Ramos (cell line): Measurements from ENCODE around the gene FABP7.

ENCODE experiments used
- in situ Hi-C: fragments of 300-500 bp; cut with MboI; formaldehyde crosslinking; loops from one replicate; pipeline ENCODE4 v1.14.3; 2022; ENCODE audit warnings: low sequenced_read_pairs; ENCODE audit not compliant: unreplicated experiment

The FABP7 gene

DNA sequence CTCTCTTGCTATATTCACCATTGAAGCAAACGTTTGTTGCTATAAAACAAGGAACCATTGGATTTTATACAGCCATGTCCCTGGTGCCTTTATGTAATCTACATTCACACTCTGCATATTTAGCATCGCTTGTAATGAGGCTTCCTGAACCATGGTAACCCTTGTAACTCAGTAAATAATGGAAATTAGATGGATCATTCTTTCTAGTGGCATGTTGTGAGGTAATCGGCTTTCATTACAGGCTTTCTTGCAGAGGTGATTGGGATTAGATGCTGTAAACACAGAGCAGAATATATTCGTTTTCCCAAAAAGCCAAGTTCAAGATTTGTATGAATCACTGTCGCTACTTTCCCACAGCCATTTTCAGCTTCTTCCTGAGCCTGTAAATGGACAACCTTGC is 45.6 kb downstream of the FABP7 start:
- in situ Hi-C loops, result loop anchor here (25.0 kb wide), 1 partner anchor 88 kb away; no protein-coding TSS in a partner anchor

DNA sequence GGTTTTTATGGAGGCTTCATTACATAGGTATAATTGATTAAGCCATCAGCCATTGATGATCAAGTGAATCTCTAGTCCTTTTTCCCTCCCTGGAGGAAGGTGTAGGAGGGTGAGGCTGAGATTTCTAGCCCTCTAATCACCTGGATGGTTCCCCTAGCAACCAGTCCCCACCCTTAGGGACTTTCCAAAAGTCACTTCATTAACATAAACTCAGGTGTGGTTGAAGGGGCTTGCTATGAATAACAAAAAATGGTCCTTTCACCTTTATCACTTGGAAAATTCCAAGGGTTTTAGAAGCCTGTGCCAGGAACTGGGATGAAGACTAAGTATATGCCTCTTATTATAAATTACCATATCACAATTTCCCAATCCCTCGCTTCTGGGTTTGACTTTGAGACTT is 49.9 kb downstream of the FABP7 start:
- in situ Hi-C loops, result loop anchor here (25.0 kb wide), 1 partner anchor 92 kb away; no protein-coding TSS in a partner anchor

DNA sequence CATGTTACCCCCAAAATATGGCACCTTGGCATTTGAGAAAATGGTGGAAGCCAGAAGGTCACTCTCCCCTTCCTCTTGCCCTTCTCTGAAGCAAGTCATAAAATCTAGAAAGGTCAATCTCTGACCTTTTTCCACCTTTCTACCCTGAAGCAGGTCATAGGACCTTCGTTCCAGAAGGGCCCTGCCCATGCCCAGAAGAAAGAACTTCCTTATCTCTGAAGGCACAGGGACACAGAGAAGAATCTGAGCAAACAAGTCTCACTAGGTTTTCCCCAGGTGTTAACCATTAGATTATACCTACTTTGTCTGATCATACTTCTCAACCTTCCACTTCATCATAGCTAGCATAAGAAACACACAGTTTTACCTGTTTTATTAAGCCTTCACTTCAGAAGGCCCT is 52.0 kb downstream of the FABP7 start:
- in situ Hi-C loops, result loop anchor here (25.0 kb wide), 1 partner anchor 94 kb away; no protein-coding TSS in a partner anchor

DNA sequence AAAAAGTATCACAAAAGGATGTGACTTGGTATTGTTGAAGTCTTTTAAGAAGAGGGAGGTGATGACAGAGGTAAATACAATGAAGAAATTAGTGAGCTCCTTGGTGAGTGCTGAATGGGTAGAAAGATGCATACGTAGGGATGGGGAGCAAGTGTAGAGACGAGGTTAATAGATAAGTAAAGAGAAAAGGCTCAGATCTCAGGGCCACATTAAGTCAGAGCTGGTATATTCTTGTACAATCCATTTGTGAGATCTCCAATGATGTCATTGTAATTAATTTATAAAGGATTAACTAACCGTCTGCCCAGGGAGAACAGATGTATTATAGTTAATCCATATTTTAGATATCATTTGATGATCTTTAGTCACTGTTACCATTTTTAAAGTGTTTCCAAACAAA is 52.9 kb downstream of the FABP7 start:
- in situ Hi-C loops, result loop anchor here (25.0 kb wide), 1 partner anchor 95 kb away; no protein-coding TSS in a partner anchor

- in situ Hi-C loops, result loop anchor here (25.0 kb wide), 1 partner anchor 96 kb away; no protein-coding TSS in a partner anchor
Measured at GRCh38 chr6:122833021-122833491, 53.5 kb downstream of the FABP7 start.
